HL-60 (cell line): Measurements from ENCODE around the gene KCNJ14.

Experiments
- DNase-seq, 2 experiments: peaks; one replicate each; pipeline ENCODE4 v3.0.0-alpha.2; 2010 to 2020; ENCODE audit warnings: low read depth in 1 of 2, low spot score in 1 of 2
- H3K27ac ChIP-seq: fragments of 250-450 bp; sonication (Bioruptor Pico); replicated peaks from 2 replicates; pipeline ENCODE4 v1.5.1; 2020; ENCODE audit warnings: mild to moderate bottlenecking, moderate library complexity
- H3K27me3 ChIP-seq: fragments of 250-450 bp; sonication (Bioruptor Pico); 2 replicates; pipeline ENCODE4 v1.5.1; 2021; ENCODE audit warnings: mild to moderate bottlenecking, moderate library complexity; ENCODE audit not compliant: insufficient read depth, poor library complexity, severe bottlenecking
- H3K4me3 ChIP-seq: replicated peaks from 2 replicates; pipeline ENCODE4 v1.5.1; 2011; ENCODE audit warnings: mild to moderate bottlenecking, control low read depth, low read length; ENCODE audit not compliant: insufficient read depth
- GABPA ChIP-seq: IDR thresholded peaks from 2 replicates; pipeline ENCODE4 v1.6.1; 2012; ENCODE audit warnings: low read depth
- POLR2AphosphoS5 ChIP-seq: IDR thresholded peaks from 2 replicates; pipeline ENCODE4 v1.6.1; 2012; ENCODE audit warnings: low read depth
- SPI1 ChIP-seq: IDR thresholded peaks from 2 replicates; pipeline ENCODE4 v1.6.1; 2012; ENCODE audit warnings: low read depth, mild to moderate bottlenecking, borderline replicate concordance
- TF ChIP-seq, protein P1 (sequence below): IDR thresholded peaks from one replicate; pipeline ENCODE4 v1.5.1; 2011; ENCODE audit warnings: low read length, control low read depth, inconsistent platforms; ENCODE audit not compliant: insufficient read depth
- TF ChIP-seq, protein P2 (sequence below): IDR thresholded peaks from 2 replicates; pipeline ENCODE4 v1.6.1; 2012; ENCODE audit warnings: low read depth; ENCODE audit not compliant: insufficient replicate concordance

Gene KCNJ14

DNA sequence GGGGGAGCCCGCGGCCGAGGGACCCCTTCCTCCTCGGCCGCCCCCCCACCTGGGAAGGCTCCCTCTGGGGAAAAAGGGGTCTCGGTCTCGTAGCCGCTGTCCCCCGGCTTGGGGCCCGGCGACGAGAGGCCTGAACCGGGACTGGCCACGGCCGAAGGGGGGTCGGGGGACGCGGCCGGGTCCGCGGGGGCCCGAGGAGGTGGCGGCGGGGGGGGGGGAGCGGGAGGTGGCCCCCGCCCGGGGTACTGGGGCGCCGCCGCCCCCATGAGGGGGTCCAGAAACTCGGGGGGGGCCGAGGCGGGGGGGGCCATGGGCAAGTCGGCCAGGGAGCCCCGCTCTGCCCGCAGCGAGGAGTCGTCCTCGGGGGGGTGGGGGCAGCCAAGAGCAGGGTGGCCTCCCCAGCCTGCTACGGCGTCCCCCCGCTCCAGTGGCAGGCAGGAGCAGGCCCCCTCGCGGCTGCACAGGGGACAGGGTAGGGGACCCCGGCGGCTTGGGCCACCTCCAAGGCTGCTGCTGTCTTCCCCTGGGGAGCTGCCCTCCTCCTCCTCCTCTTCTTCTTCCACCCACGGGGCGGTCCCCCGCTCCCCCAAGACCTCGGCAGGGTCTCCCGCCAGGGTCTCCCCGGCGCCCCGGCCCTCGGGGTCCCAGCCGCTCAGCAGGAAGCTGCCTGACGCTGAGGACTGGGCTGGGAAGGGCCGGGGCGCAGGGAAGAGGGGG is 43.4 kb downstream of the KCNJ14 start:
- no peak for DNase-seq
- H3K27me3 ChIP-seq = peaks cover 39% of the 10 kb centered on the region
- no peak overlapping the region for H3K27ac ChIP-seq
- H3K4me3 ChIP-seq = no peak overlapping the region
- TF ChIP-seq, protein P1, sequence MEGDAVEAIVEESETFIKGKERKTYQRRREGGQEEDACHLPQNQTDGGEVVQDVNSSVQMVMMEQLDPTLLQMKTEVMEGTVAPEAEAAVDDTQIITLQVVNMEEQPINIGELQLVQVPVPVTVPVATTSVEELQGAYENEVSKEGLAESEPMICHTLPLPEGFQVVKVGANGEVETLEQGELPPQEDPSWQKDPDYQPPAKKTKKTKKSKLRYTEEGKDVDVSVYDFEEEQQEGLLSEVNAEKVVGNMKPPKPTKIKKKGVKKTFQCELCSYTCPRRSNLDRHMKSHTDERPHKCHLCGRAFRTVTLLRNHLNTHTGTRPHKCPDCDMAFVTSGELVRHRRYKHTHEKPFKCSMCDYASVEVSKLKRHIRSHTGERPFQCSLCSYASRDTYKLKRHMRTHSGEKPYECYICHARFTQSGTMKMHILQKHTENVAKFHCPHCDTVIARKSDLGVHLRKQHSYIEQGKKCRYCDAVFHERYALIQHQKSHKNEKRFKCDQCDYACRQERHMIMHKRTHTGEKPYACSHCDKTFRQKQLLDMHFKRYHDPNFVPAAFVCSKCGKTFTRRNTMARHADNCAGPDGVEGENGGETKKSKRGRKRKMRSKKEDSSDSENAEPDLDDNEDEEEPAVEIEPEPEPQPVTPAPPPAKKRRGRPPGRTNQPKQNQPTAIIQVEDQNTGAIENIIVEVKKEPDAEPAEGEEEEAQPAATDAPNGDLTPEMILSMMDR = no peak
- TF ChIP-seq, protein P2, sequence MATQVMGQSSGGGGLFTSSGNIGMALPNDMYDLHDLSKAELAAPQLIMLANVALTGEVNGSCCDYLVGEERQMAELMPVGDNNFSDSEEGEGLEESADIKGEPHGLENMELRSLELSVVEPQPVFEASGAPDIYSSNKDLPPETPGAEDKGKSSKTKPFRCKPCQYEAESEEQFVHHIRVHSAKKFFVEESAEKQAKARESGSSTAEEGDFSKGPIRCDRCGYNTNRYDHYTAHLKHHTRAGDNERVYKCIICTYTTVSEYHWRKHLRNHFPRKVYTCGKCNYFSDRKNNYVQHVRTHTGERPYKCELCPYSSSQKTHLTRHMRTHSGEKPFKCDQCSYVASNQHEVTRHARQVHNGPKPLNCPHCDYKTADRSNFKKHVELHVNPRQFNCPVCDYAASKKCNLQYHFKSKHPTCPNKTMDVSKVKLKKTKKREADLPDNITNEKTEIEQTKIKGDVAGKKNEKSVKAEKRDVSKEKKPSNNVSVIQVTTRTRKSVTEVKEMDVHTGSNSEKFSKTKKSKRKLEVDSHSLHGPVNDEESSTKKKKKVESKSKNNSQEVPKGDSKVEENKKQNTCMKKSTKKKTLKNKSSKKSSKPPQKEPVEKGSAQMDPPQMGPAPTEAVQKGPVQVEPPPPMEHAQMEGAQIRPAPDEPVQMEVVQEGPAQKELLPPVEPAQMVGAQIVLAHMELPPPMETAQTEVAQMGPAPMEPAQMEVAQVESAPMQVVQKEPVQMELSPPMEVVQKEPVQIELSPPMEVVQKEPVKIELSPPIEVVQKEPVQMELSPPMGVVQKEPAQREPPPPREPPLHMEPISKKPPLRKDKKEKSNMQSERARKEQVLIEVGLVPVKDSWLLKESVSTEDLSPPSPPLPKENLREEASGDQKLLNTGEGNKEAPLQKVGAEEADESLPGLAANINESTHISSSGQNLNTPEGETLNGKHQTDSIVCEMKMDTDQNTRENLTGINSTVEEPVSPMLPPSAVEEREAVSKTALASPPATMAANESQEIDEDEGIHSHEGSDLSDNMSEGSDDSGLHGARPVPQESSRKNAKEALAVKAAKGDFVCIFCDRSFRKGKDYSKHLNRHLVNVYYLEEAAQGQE = no peak
- TF ChIP-seq POLR2AphosphoS5 (no peak), GABPA (no peak), SPI1 (no peak)

- no peak for DNase-seq
- TF ChIP-seq, protein P2 = no peak
- TF ChIP-seq, protein P1 = no peak
- no peak for TF ChIP-seq SPI1
- no peak for TF ChIP-seq POLR2AphosphoS5
- TF ChIP-seq GABPA = no peak
- Histone ChIP-seq H3K27me3 (peaks cover 33% of the 10 kb centered on the region), H3K27ac (no peak overlapping the region), H3K4me3 (no peak overlapping the region)
Measured at GRCh38 chr19:48499316-48500090, 44.1 kb downstream of the KCNJ14 start.

- no peak for DNase-seq
- no peak overlapping the region for H3K27ac ChIP-seq
- H3K27me3 ChIP-seq = peaks cover 22% of the 10 kb centered on the region
- 0 out of 2 replicates have a peak overlapping the region, but pooled peaks have one; percentile 9 for H3K4me3 ChIP-seq
- TF ChIP-seq SPI1 (no peak), POLR2AphosphoS5 (no peak), GABPA (no peak)
- TF ChIP-seq, protein P2 = no peak
- TF ChIP-seq, protein P1 = no peak
Measured at GRCh38 chr19:48500830-48501493, 45.6 kb downstream of the KCNJ14 start.
